ENCODE data around the gene EFCAB12. TPM values are rescaled to one million over a fixed set of nuclear protein-coding genes. Genes with fewer than 3 reads are reported as not detected.

EFCAB12 gene
- total and polyA plus RNA-seq, 2 donors (not counting 3 experiments of a cell fraction or from before 2014, with no cell fraction given), result 0.15 to 0.49 TPM

DNA sequence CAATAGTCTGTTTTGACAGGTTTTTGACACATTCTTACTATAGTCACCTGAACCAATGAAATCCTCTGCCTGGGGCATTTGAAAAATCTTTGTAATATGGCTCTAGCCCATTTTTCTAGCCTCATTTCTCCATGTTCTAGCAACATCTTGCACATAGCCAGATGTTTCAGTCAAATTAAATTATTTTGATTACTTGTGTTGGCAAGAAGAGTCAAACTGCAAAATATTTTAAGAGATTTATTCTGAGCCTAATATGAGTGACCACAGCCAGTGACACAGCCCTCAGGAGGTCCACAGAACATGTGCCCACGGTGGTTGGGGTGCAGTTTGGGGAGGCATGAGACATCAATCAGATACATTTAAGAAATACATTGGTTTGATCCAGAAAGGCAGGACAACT, 18.5 kb upstream of the EFCAB12 start:
- Histone ChIP-seq H3K9me3 (replicated peaks; ENCODE audit: control insufficient read depth, insufficient read depth, low read length) (no peaks in the 10 kb centered on the region), H3K9ac (replicated peaks; ENCODE audit: extremely low read depth, insufficient read depth, low read length) (no peak overlapping the region), H2AFZ (ENCODE audit: low read depth, low read length) (no peak overlapping the region), H3K9me1 (replicated peaks; ENCODE audit: control insufficient read depth, extremely low read depth, insufficient read depth, low read length) (no peaks in the 10 kb centered on the region), H3K27me3 (ENCODE audit: control insufficient read depth in 2 of 2, insufficient read depth in 2 of 2, low read length in 2 of 2) (no peaks in the 10 kb centered on the region), H3K4me3 (replicated peaks in 1 of 3; ENCODE audit: insufficient read depth in 1 of 3, low read depth in 1 of 3, low read length in 3 of 3) (no peak overlapping the region), H3K4me1 (ENCODE audit: control insufficient read depth, extremely low read depth, insufficient read depth, low read length) (peaks cover 43% of the 10 kb centered on the region), H3K79me2 (ENCODE audit: control insufficient read depth, insufficient read depth, low read length) (peaks cover 9% of the 10 kb centered on the region), H4K20me1 (replicated peaks; ENCODE audit: control insufficient read depth, extremely low read depth, insufficient read depth, low read length) (no peaks in the 10 kb centered on the region), H3K27ac (ENCODE audit: insufficient read depth, low read depth, low read length) (no peak overlapping the region), H3K4me2 (ENCODE audit: insufficient read depth, low read length) (no peak overlapping the region), H3K36me3 (ENCODE audit: control insufficient read depth in 2 of 2, extremely low read depth in 1 of 2, insufficient read depth in 2 of 2, low read length in 2 of 2) (peaks cover 0 to 5% of the 10 kb centered on the region in 2 experiments)
- ChIA-PET POLR2A (no interaction called here), CTCF (no interaction called here)
- DNase-seq (ENCODE audit: low read depth, low spot score) (no peak), FAIRE-seq (no peak)
- no peak for TF ChIP-seq POLR2A (IDR thresholded peaks at IDR 0.05; ENCODE audit: low read depth, low read length)
- no peak for TF ChIP-seq JUN (IDR thresholded peaks at IDR 0.05; ENCODE audit: borderline replicate concordance, insufficient read depth, insufficient read length, low read depth)
- TF ChIP-seq GATA2 (IDR thresholded peaks at IDR 0.05; ENCODE audit: insufficient read depth, insufficient read length, low read depth, low read length), result no peak
- no peak for TF ChIP-seq MYC (IDR thresholded peaks at IDR 0.05; ENCODE audit: low read depth, low read length)
- no peak for TF ChIP-seq CTCF (IDR thresholded peaks at IDR 0.05; ENCODE audit: extremely low read depth in 1 of 2, insufficient read depth in 1 of 2, low read depth in 1 of 2, low read length in 2 of 2)
- TF ChIP-seq EZH2 (IDR thresholded peaks at IDR 0.05; ENCODE audit: borderline replicate concordance, low read depth, low read length, severe bottlenecking), result no peak
- no peak for TF ChIP-seq POLR2AphosphoS5 (IDR thresholded peaks at IDR 0.05; ENCODE audit: insufficient read depth, low read depth, low read length)
- TF ChIP-seq MAX (IDR thresholded peaks at IDR 0.05; ENCODE audit: insufficient read depth, insufficient read length), result no peak
- no peak for TF ChIP-seq FOS (IDR thresholded peaks at IDR 0.05; ENCODE audit: borderline replicate concordance, insufficient read depth, low read length)
- BruUV-seq (replicated peaks), result no TSS peak
- dilution Hi-C loops (cut with MboI; ENCODE audit: extremely low pct_ligation_motif_present, low sequenced_read_pairs) (no loop called here), intact Hi-C loops (cut with micrococcal nuclease) (no loop called here)

All from endothelial cell of umbilical vein (primary cell).